Loucy (cell line): Measurements from ENCODE around the gene BRICD5.

Experiments used
- EZH2phosphoT487 ChIP-seq: fragments of 200-600 bp; IDR thresholded peaks from 2 replicates; pipeline ENCODE4 v1.6.1; 2018; ENCODE audit warnings: antibody characterized with exemption, mild to moderate bottlenecking, moderate library complexity, borderline replicate concordance
- TF ChIP-seq, protein P1 (sequence below): fragments of 200-600 bp; sonication (generic); conservative IDR thresholded peaks from 2 replicates; pipeline ENCODE4 v1.5.1; 2014; ENCODE audit warnings: mild to moderate bottlenecking, antibody characterized with exemption, low read length

- TF ChIP-seq, protein P1, sequence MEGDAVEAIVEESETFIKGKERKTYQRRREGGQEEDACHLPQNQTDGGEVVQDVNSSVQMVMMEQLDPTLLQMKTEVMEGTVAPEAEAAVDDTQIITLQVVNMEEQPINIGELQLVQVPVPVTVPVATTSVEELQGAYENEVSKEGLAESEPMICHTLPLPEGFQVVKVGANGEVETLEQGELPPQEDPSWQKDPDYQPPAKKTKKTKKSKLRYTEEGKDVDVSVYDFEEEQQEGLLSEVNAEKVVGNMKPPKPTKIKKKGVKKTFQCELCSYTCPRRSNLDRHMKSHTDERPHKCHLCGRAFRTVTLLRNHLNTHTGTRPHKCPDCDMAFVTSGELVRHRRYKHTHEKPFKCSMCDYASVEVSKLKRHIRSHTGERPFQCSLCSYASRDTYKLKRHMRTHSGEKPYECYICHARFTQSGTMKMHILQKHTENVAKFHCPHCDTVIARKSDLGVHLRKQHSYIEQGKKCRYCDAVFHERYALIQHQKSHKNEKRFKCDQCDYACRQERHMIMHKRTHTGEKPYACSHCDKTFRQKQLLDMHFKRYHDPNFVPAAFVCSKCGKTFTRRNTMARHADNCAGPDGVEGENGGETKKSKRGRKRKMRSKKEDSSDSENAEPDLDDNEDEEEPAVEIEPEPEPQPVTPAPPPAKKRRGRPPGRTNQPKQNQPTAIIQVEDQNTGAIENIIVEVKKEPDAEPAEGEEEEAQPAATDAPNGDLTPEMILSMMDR = no peak
- no peak for TF ChIP-seq EZH2phosphoT487
These were observed 37.9 kb downstream of the BRICD5 start for GRCh38 chr16:2172688-2173335.
